PFSK-1 (cell line): Measurements from ENCODE around the gene SPEM2. TPM values are rescaled to one million over a fixed set of nuclear protein-coding genes. Genes with fewer than 3 reads are reported as not detected.

Experiments used
- FOXP2 ChIP-seq: optimal IDR thresholded peaks from 2 replicates; pipeline ENCODE3; 2011; ENCODE audit warnings: borderline replicate concordance, control low read depth, inconsistent platforms; ENCODE audit not compliant: insufficient read depth; ENCODE audit errors: extremely low read length, extremely low read depth
- POLR2AphosphoS5 ChIP-seq: IDR thresholded peaks from 2 replicates; pipeline ENCODE4 v1.6.1; 2012; ENCODE audit warnings: low read depth, mild to moderate bottlenecking, control low read depth, low read length, moderate library complexity
- REST ChIP-seq, 2 experiments: IDR thresholded peaks; 2 replicates each; pipeline versions ENCODE4 v1.6.1 to v1.8.0; 2011 to 2012; ENCODE audit warnings: low read depth in 2 of 2, low read length in 2 of 2, control low read depth in 1 of 2, inconsistent platforms in 1 of 2, mild to moderate bottlenecking in 1 of 2, moderate library complexity in 1 of 2; ENCODE audit not compliant: insufficient read depth in 1 of 2
- SIN3A ChIP-seq: IDR thresholded peaks from 2 replicates; pipeline ENCODE4 v1.6.1; 2012; ENCODE audit warnings: mild to moderate bottlenecking, low read length, moderate library complexity, borderline replicate concordance; ENCODE audit not compliant: insufficient read depth
- TAF1 ChIP-seq: IDR thresholded peaks from 2 replicates; pipeline ENCODE4 v1.6.1; 2012; ENCODE audit warnings: low read length, control low read depth, borderline replicate concordance; ENCODE audit not compliant: insufficient read depth
- polyA plus RNA-seq: library from polyadenylated mRNA; unstranded; fragments of >200 nt; gene quantifications from one replicate; pipeline ENCODE4 v1.2.1, GENCODE V29; 2012; ENCODE audit warnings: low read depth, missing spikeins; ENCODE audit not compliant: insufficient read length

The SPEM2 gene
- not detected for polyA plus RNA-seq

- TF ChIP-seq SIN3A = no peak
- TF ChIP-seq TAF1 = no peak
- no peak for TF ChIP-seq REST (IDR thresholded peaks at IDR 0.05; ENCODE audit: insufficient read depth in 1 of 2, low read depth in 2 of 2, low read length in 2 of 2)
- TF ChIP-seq POLR2AphosphoS5 = no peak
- TF ChIP-seq FOXP2 = no peak
Measured at GRCh38 chr17:7425316-7425715, at the start of gene SPEM2. Gene SPEM2, plus strand, starts transcription at chr17:7425616. Its CDS starts 73 bp downstream, at chr17:7425689.

- TF ChIP-seq POLR2AphosphoS5 (no peak), TAF1 (no peak), REST (IDR thresholded peaks at IDR 0.05; ENCODE audit: insufficient read depth in 1 of 2, low read depth in 2 of 2, low read length in 2 of 2) (no peak), SIN3A (no peak)
Measured at GRCh38 chr17:7379134-7379533, 46.3 kb upstream of the SPEM2 start.

GRCh38 chr17:7380321-7380720 is 45.1 kb upstream of the SPEM2 start:
- TF ChIP-seq TAF1 (no peak), FOXP2 (no peak), POLR2AphosphoS5 (no peak), SIN3A (no peak), REST (IDR thresholded peaks at IDR 0.05; ENCODE audit: insufficient read depth in 1 of 2, low read depth in 2 of 2, low read length in 2 of 2) (no peak)

DNA sequence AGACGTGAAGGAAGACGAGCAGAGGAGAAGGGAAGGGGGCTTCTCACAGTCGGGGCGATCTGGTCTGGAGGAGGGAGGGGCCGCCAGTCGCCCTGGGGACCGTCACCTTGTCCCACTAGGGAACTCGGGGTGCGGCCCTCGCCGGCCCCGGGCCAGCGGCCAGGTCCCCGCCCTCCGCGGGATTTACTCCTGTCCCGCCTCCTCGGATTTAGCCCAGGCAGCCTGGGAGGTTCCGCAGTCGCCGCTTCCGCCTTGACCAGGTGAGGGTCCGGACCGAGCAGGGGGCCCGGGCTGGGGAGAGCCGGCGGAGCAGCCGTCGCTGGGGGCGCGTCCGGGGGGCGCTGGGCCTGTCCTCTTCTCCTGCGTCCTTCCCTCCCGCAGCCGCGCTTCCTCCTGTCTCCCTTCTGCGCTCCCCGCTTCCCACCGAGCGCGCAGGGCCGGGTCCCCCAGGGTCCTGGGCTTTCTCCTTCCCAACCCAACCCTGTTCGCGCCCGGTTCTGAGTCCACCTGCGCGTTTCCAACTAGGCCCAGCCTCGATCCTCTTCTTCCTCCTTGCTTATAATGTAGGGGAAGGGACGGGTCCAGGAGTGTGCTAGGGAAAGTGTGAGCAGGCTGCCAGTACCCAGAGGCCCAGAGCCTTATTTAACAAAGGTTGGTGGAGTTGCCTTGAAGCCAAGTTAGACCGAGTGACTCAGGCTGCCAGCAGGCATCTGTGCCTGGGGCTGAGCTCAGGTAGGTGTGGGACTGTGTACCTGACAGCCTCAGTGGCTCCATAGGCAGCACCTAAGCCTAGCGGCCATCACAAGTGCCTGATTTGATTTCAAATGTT is 44.3 kb upstream of the SPEM2 start, which contains the start of gene TNK1:
TSS of gene TNK1 (plus strand) at position 235 of the 829 bp plus-strand sequence. CDS start 1,838 bp downstream, outside the sequence.
- TF ChIP-seq REST (IDR thresholded peaks at IDR 0.05; ENCODE audit: insufficient read depth in 1 of 2, low read depth in 2 of 2, low read length in 2 of 2) (no peak), TAF1 (no peak)

GRCh38 chr17:7382901-7383300 is 42.5 kb upstream of the SPEM2 start:
- TF ChIP-seq SIN3A (no peak), REST (IDR thresholded peaks at IDR 0.05; ENCODE audit: insufficient read depth in 1 of 2, low read depth in 2 of 2, low read length in 2 of 2) (no peak), FOXP2 (no peak), POLR2AphosphoS5 (no peak), TAF1 (no peak)
